HTR-8/SVneo (cell line): ENCODE results near the gene TOP2A.
A peak's percentile ranks its signal among the peaks of the same experiment; 100 is the strongest.

Experiments used
- DNase-seq: peaks from one replicate; pipeline ENCODE4 v3.0.0; 2011; ENCODE audit warnings: low spot score, mixed read lengths; ENCODE audit not compliant: insufficient read length
- FAIRE-seq: peaks from 2 replicates; lab custom pipeline; 2011; peaks lifted over from hg19 to GRCh38; lab: Jason Lieb, UNC

Gene TOP2A, protein sequence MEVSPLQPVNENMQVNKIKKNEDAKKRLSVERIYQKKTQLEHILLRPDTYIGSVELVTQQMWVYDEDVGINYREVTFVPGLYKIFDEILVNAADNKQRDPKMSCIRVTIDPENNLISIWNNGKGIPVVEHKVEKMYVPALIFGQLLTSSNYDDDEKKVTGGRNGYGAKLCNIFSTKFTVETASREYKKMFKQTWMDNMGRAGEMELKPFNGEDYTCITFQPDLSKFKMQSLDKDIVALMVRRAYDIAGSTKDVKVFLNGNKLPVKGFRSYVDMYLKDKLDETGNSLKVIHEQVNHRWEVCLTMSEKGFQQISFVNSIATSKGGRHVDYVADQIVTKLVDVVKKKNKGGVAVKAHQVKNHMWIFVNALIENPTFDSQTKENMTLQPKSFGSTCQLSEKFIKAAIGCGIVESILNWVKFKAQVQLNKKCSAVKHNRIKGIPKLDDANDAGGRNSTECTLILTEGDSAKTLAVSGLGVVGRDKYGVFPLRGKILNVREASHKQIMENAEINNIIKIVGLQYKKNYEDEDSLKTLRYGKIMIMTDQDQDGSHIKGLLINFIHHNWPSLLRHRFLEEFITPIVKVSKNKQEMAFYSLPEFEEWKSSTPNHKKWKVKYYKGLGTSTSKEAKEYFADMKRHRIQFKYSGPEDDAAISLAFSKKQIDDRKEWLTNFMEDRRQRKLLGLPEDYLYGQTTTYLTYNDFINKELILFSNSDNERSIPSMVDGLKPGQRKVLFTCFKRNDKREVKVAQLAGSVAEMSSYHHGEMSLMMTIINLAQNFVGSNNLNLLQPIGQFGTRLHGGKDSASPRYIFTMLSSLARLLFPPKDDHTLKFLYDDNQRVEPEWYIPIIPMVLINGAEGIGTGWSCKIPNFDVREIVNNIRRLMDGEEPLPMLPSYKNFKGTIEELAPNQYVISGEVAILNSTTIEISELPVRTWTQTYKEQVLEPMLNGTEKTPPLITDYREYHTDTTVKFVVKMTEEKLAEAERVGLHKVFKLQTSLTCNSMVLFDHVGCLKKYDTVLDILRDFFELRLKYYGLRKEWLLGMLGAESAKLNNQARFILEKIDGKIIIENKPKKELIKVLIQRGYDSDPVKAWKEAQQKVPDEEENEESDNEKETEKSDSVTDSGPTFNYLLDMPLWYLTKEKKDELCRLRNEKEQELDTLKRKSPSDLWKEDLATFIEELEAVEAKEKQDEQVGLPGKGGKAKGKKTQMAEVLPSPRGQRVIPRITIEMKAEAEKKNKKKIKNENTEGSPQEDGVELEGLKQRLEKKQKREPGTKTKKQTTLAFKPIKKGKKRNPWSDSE (N-terminal part only)

DNA sequence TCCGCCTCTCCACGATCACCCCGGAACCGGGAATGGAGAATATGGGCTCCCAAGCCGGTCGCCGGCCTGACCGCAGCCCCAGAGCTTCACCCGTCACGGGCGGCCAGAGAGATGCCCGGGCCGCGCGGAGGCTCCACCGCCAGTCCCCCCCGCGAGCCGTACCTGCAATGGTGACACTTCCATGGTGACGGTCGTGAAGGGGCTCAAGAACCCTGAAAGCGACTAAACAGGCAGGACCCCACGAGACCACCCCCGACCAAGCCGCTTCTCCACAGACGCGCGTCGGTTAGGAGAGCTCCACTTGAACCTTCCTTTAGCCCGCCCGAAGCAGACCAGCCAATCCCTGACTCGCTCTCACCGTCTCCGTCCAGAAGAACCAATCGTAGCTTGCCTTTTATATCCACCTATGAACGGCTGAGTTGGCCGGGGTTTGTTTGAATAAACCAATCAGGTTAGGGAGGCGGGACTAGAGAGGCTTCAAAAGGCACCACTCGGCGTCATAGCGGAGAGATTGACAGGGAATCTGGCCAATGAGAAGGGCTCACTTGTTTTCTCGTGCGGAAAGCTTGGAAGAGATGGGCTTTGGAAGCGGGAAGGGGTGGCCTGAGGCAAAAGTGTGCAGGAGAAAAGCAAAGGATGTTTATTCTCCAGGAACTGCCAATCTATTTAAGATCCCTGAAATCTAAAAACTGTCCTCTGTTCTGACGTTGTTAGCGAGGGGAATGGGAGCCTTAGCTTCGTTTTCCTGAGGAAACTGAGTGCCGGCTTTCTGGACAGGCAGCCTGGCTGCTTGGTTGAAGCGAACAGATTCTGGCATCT is at the start of gene TOP2A:
Gene TOP2A, minus strand, starts transcription at position 288 of the 819 bp plus-strand sequence. Its CDS starts 105 bp downstream, at position 183.
- FAIRE-seq: peak; percentile 95
- peak; percentile 100 for DNase-seq

GRCh38 chr17:40467281-40467867 is 49.7 kb upstream of the TOP2A start:
- DNase-seq (no peak), FAIRE-seq (no peak)

DNA sequence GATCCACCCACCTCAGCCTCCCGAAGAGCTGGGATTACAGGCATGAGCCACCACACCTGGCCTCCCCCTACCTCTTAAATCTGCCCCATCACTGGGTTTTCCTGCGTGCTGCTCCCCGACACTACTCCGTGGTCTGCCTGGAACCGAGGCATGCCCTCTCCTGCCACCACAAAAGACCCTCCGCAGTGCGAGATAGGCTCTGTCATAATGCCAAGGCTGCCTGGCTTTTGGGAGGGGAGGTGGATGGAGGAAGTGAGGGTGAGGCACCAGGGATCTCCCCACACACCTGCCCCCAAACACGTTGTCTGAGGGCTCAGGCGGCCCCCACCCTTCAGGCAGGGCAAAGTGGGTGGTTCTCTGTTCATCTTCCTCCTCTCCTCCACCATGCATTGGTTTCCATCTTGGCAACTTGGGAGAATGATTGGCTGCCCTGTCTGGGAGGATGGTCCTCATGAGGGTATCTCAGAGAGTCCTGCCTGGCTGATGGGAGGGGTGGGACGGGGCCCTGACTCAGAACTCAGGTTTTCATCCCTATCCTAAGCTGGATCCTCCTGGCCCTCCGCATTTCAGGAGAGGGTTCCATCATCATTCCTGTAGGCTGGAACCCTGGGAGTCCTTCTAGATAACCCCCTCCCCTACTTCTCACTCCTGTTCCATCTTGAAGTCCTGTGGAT is 48.7 kb upstream of the TOP2A start:
- DNase-seq (no peak), FAIRE-seq (no peak)

DNA sequence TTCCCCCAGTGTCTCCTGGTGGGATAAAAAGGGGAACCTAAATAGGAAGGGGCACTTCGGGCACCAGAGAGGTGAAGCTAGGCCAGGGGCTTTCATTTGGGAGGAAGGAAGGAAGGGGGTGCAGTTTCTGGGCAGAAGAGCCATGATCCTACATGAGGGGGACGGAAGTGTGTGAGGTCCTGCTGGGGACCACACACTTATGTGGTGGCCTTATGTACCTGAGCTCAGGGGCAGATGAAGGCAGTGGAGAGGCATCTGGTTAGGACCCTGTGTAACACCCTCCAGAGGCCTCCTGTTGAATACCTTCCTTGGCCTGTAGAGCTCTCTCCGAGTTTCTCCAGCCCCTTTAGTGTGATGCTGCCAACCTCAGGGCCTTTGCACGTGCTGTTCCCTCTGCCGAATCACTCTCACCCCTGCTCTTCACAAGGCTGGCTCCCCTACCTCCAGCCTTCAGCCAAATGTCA is 46.7 kb upstream of the TOP2A start:
- FAIRE-seq (no peak), DNase-seq (no peak)

GRCh38 chr17:40463122-40463550 is 45.4 kb upstream of the TOP2A start:
- DNase-seq (no peak), FAIRE-seq (no peak)

DNA sequence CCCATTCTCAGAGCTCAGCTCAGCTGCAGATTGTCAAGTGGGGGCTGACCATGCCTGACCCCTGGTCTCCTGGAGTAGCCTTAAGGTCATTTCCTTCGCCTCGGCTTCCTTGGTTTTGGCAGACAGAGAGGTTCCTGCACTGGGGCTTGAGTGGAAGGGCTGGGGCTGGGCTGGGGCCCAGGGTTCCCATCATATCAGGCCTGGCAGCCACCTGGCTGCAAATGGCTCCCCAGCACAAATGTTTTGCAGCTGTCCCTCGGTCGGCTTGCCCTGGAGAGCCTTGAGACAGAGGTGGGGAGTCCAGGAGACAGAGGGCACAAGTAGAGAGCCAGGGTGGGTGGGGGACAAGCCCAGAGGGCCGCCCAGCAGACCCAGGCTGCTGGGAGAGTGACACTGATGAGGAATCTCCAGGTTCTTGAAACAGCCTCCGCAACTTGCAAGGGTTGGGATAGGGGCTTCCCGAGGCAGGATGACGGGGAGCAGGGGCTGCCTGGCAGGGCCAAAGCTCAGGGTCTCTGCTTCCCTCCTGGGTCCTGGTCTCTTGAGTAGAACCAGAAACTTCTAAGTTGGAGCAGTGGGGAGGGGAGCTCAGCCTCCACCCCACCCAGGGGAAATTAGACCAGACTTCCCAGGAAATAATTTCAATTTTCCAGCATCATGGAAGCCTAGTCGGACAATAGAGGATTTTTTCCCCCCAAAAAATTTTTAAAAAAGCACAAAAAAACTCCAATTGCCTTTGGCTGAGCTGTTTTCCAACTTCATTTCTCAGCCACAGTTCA is 44.8 kb upstream of the TOP2A start:
- FAIRE-seq (no peak), DNase-seq (no peak)

- no peak for DNase-seq
- peak; percentile 65 for FAIRE-seq
These were observed 44.1 kb upstream of the TOP2A start for GRCh38 chr17:40461732-40462342.

DNA sequence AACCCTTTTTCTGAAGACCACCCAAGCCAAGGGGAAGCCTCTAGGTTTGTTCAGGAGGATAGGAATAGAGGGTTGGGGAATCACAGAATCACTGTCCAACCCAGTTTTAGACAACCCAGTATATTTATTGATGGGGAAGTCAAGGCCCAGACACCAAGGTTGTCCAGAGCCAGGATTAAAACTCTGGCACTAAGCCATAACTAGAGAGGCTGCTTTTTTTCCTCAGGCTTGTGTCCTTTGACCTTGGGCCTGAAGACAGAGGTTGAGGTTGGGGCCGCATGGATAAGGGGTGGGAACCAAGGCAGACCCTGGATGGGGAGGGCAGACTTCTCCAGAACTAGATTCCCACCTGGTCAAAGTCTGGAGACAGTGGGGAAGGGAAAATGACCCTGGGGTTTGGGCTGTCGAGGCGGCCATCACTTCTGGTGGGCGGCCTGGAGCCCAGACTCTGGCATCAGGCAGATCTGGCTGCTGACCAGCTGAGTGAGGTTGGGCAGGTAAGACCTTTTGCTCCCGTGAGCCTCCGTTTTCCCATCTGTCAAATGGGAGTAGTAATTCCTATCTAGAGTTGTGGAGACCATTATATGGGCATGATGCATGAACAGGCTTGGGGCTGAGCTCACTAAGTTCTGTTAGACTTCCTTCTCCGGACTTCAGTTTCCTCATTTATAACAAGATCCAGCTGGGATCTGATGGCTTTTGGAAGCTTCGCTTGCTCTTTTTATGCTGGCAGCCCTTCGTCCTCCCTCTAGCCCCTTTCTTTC is 43.5 kb upstream of the TOP2A start:
- peak; percentile 4 for FAIRE-seq
- no peak for DNase-seq

DNA sequence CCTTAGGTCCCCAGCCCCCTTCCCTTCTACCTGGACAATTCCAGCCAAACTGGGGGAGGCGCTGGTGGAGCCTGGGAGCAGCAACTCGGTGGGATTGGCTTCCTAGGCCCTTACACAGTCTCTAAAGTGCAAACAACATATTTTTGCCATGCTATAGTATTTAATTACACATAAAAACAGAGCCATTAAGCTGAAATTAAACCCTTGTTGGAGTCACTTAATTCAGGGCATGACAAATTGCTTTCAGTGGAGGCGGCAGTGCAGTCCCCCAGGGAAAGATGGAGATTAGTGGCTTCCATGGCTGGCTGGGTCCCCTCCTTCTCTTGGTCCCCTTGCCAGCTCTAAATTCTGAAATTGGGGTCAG is 42.9 kb upstream of the TOP2A start:
- DNase-seq (no peak), FAIRE-seq (peak; percentile 4)

DNA sequence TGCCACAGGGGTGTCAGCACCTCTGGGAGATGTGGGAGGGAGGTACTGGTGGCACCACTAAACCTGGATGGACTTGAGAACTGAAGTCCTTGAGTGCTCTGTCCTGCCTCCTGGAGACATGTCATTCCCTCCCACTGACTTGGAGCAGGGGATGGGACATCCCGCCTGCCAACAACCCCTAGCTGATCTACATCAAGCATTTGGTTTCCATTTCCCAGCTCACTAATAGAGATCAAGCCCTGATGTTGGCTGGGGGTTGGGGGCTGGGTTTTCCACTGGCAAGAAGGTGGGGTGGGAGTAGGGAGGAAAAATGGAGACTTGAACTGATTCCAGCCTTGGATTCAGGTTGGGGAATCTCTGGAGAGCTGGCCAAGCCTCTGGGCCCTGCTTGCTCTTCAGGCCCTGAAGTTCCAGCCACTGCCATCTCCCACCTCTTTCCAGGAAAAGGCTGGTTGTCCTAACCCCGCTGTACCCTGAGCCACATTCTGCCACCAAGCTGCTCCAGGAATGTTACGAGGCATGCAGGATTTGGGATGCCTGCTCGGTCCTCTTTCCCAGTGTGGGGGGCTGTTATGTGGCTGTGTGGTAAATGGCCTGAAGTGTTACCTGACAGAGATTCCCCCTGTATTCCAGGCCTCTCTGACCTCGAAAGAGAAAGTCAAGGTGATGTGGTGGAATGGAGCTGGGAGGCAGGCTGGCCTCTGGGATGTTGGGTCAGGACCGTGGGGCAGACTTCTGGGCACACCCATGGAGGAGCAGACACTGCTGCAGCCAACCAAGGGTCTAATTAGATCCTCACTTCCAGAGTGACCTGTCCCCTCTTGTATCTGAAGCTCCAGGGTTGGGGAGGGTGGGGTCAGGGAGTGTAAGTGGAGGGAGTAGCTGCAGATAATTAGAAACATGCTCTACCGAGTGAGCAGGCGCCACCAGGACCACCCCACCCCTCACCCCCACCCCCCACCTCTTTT is 42.2 kb upstream of the TOP2A start:
- DNase-seq (no peak), FAIRE-seq (no peak)

DNA sequence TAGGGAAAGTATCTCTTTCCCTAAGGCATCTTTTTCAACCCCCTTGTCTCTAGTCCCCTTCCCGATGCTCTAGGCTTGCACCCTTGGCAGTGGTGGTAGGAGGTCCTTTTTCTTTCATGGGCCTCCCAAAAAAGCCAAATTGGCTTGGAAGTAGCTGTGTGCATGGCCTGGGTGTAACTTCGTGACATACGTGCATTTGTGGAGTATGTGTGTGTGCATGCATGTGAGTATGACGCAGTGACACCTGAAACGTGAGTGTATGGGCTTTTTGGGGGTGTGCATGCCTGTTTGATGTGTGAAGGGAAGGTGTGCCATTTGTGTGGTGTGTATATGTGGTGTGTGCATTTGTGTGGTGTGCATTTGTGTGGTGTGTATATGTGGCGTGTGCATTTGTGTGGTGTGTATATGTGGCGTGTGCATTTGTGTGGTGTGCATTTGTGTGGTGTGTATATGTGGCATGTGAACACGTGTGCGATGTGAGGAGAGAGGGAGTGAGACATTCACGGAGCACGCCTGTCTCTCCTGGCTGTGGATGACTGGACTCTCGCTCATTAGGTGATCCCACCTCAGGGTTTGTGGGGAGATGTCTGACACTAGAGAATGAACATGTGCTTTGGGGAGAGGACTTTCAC is 41.3 kb upstream of the TOP2A start:
- FAIRE-seq (peak; percentile 99), DNase-seq (no peak)

- DNase-seq: peak; percentile 72
- FAIRE-seq: no peak
These were observed 40.5 kb upstream of the TOP2A start for GRCh38 chr17:40457964-40458791.

GRCh38 chr17:40457369-40457768 is 39.7 kb upstream of the TOP2A start:
- DNase-seq (no peak), FAIRE-seq (no peak)

DNA sequence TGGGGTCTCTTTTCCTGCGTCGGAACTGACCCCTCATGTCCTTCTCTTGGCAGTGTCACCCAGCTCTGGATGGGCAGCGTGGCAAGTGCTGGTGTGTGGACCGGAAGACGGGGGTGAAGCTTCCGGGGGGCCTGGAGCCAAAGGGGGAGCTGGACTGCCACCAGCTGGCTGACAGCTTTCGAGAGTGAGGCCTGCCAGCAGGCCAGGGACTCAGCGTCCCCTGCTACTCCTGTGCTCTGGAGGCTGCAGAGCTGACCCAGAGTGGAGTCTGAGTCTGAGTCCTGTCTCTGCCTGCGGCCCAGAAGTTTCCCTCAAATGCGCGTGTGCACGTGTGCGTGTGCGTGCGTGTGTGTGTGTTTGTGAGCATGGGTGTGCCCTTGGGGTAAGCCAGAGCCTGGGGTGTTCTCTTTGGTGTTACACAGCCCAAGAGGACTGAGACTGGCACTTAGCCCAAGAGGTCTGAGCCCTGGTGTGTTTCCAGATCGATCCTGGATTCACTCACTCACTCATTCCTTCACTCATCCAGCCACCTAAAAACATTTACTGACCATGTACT is 38.8 kb upstream of the TOP2A start:
- DNase-seq: no peak
- FAIRE-seq: peak; percentile 54
